Mucosa of stomach (tissue), 1 donor: ENCODE results near the gene ASCC2.

Source experiments
- H3K27me3 ChIP-seq: one replicate; pipeline ENCODE4 v1.7.0; 2013; ENCODE audit warnings: mild to moderate bottlenecking, low read length; ENCODE audit not compliant: control insufficient read depth, insufficient read depth
- H3K36me3 ChIP-seq: one replicate; pipeline ENCODE4 v1.7.0; 2013; ENCODE audit warnings: low read length; ENCODE audit not compliant: control insufficient read depth, insufficient read depth
- H3K4me1 ChIP-seq: one replicate; pipeline ENCODE4 v1.7.0; 2013; ENCODE audit warnings: mild to moderate bottlenecking, low read length; ENCODE audit not compliant: control insufficient read depth, insufficient read depth
- H3K4me3 ChIP-seq: one replicate; pipeline ENCODE4 v1.7.0; 2013; ENCODE audit warnings: low read length
- H3K9ac ChIP-seq: one replicate; pipeline ENCODE4 v1.7.0; 2013; ENCODE audit warnings: mild to moderate bottlenecking, low read length, moderate library complexity
- H3K9me3 ChIP-seq: one replicate; pipeline ENCODE4 v1.7.0; 2013; ENCODE audit warnings: mild to moderate bottlenecking, low read length, moderate library complexity; ENCODE audit not compliant: control insufficient read depth
- donor health status: Pancreatic carcinoma.

ASCC2 gene

GRCh38 chr22:29742326-29742725 lies 95.7 kb downstream of the ASCC2 start:
- H3K36me3 ChIP-seq, result no peaks in the 10 kb centered on the region
- H3K9me3 ChIP-seq, result no peaks in the 10 kb centered on the region
- no peaks in the 10 kb centered on the region for H3K27me3 ChIP-seq
- H3K4me1 ChIP-seq, result no peaks in the 10 kb centered on the region
- no peak overlapping the region for H3K4me3 ChIP-seq
- H3K9ac ChIP-seq, result no peak overlapping the region

GRCh38 chr22:29741926-29742325 lies 96.1 kb downstream of the ASCC2 start:
- Histone ChIP-seq H3K9me3 (no peaks in the 10 kb centered on the region), H3K27me3 (no peaks in the 10 kb centered on the region), H3K36me3 (no peaks in the 10 kb centered on the region), H3K4me3 (no peak overlapping the region), H3K4me1 (no peaks in the 10 kb centered on the region), H3K9ac (no peak overlapping the region)

DNA sequence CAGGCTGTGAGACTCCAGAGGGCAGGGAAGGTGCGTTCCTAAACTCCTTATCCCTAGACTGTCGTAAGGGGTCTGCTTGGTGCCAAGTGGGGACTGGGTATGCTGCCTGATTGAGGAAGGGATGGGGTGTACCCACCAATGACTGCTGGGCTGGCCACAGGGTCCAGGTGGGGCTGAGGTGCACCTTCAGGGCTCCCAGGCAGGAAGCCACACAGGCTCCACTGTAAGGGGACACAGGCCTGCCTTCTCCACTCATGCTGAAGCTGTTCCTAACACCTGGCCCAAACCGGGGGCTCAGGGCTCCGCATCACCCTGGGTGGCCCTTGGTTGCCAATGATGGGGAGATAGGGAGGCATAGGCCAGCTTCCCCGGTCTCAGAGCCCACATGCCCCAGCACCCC lies 97.9 kb downstream of the ASCC2 start:
- Histone ChIP-seq H3K4me1 (no peaks in the 10 kb centered on the region), H3K27me3 (no peaks in the 10 kb centered on the region), H3K9ac (no peak overlapping the region), H3K4me3 (no peak overlapping the region), H3K36me3 (no peaks in the 10 kb centered on the region), H3K9me3 (no peaks in the 10 kb centered on the region)

DNA sequence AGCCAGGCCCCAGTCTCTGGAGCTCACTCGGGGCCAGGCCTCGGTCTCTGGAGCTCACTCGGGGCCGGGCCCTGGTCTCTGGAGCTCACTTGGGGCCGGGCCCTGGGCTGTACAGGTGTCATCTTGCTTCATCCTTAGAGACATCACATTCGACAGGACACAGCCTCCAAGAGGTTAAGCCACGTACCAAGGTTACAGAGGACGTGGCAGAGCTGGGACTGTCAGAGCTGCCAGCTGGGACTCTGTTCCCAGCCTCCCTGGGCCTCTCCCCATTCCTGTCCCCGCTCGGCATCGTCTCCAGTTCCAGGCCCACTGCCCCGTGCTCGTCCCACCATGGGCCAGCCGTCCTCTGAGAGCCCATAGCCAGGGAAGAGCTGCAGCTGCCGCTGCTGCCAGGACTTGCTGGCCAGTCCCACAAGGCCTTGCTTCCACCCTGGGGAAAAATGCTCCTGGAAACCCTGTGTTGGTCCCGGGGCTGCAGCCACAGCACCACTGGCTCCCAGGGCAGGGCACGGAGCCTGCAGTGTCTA lies 98.7 kb downstream of the ASCC2 start:
- Histone ChIP-seq H3K4me1 (no peaks in the 10 kb centered on the region), H3K9ac (no peak overlapping the region), H3K36me3 (no peaks in the 10 kb centered on the region), H3K27me3 (no peaks in the 10 kb centered on the region), H3K4me3 (no peak overlapping the region), H3K9me3 (no peaks in the 10 kb centered on the region)
